HCT116 (cell line): ENCODE measurements around the gene C1QTNF9B. TPM values are rescaled to one million over a fixed set of nuclear protein-coding genes. Genes with fewer than 3 reads are reported as not detected.

Experiments used
- ATAC-seq: fragments of 200-7000 bp; cut with Tn5 transposase; 2 replicates; pipeline ENCODE4 v1.9.1; 2020; ENCODE audit warnings: mild to moderate bottlenecking, moderate library complexity
- BruUV-seq: library from RNA; stranded (reverse); fragments of 400-500 nt; replicated peaks from 2 replicates; lab custom pipeline; 2021; lab: Mats Ljungman, UMichigan
- CTCF ChIA-PET: fragments of 300-600 bp; sonication (Branson Sonifier 250); formaldehyde crosslinking; loops from one replicate; lab custom pipeline; 2021; ENCODE audit warnings: antibody characterized with exemption; lab: Charles Lee
- POLR2A ChIA-PET: fragments of 300-600, 350-600 bp; sonication (Branson Sonifier 250); formaldehyde crosslinking; loops from one replicate; lab custom pipeline; 2021; ENCODE audit warnings: antibody characterized with exemption; lab: Charles Lee
- RAD21 ChIA-PET, 2 experiments: fragments of 300-600 bp; sonication (Branson Sonifier 250); formaldehyde crosslinking; loops; one replicate each; lab custom pipeline; 2023; ENCODE audit warnings: low total read pairs in 2 of 2; ENCODE audit not compliant: uncharacterized antibody in 2 of 2, unreplicated experiment in 2 of 2, low non-redundant PET in 1 of 2; lab: Charles Lee
- DNase-seq: peaks from one replicate; pipeline ENCODE4 v3.0.0-alpha.2; 2010; ENCODE audit warnings: low read depth, low spot score
- H2AFZ ChIP-seq: fragments of 200-600 bp; shearing (Covaris generic), sonication (generic); 2 replicates; pipeline ENCODE4 v1.6.1; 2017; ENCODE audit warnings: low read depth, mixed run types, mixed read lengths, antibody characterized with exemption, low read length; ENCODE audit not compliant: poor library complexity, severe bottlenecking
- H3K27ac ChIP-seq: 2 replicates; pipeline ENCODE4 v1.5.1; 2012; ENCODE audit warnings: low read depth, low read length
- H3K27me3 ChIP-seq: fragments of 200-600 bp; sonication (generic); 2 replicates; pipeline ENCODE4 v1.6.1; 2016; ENCODE audit warnings: mixed run types, low read length, mixed read lengths; ENCODE audit not compliant: insufficient read depth
- H3K36me3 ChIP-seq, 2 experiments: fragments of 200-500 bp in 1 of 2; fragments of 200-600 bp in 1 of 2; sonication (Bioruptor generic) in 1 of 2; sonication (generic) in 1 of 2; 2 replicates each; pipeline versions ENCODE4 v1.5.1 to v1.6.1; 2014 to 2016; ENCODE audit warnings: low read length in 2 of 2, inconsistent platforms in 1 of 2, mixed read lengths in 1 of 2, mixed run types in 1 of 2; ENCODE audit not compliant: insufficient read depth in 2 of 2, control insufficient read depth in 1 of 2
- H3K4me1 ChIP-seq, 2 experiments: fragments of 200-600 bp in 1 of 2; sonication (generic) in 1 of 2; 2 replicates each; pipeline versions ENCODE4 v1.5.1 to v1.6.1; 2012 to 2017; ENCODE audit warnings: low read length in 2 of 2, inconsistent platforms in 1 of 2, mild to moderate bottlenecking in 1 of 2, mixed read lengths in 1 of 2, mixed run types in 1 of 2, moderate library complexity in 1 of 2; ENCODE audit not compliant: insufficient read depth in 2 of 2, control insufficient read depth in 1 of 2
- H3K4me2 ChIP-seq: fragments of 200-600 bp; sonication (generic); 2 replicates; pipeline ENCODE4 v1.6.1; 2017; ENCODE audit warnings: mixed run types, low read length, mixed read lengths
- H3K4me3 ChIP-seq, 2 experiments: fragments of 200-600 bp in 1 of 2; sonication (generic) in 1 of 2; replicated peaks in 1 of 2; 2 replicates each; pipeline ENCODE4 v1.5.1; 2011 to 2016; ENCODE audit warnings: low read length in 2 of 2, control low read depth in 1 of 2, low read depth in 1 of 2, mild to moderate bottlenecking in 1 of 2, mixed read lengths in 1 of 2, mixed run types in 1 of 2
- H3K79me2 ChIP-seq: fragments of 200-600 bp; sonication (generic); 2 replicates; pipeline ENCODE4 v1.6.1; 2017; ENCODE audit warnings: mild to moderate bottlenecking, mixed run types, low read length, moderate library complexity, mixed read lengths; ENCODE audit not compliant: insufficient read depth
- H3K9ac ChIP-seq: fragments of 200-600 bp; sonication (generic); 2 replicates; pipeline ENCODE4 v1.6.1; 2016; ENCODE audit warnings: low read length, mixed read lengths
- H3K9me2 ChIP-seq: fragments of 200-600 bp; sonication (generic), shearing (Covaris generic); 2 replicates; pipeline ENCODE4 v1.6.1; 2017; ENCODE audit warnings: mixed run types, mild to moderate bottlenecking, moderate library complexity; ENCODE audit not compliant: insufficient read depth
- H3K9me3 ChIP-seq, 2 experiments: fragments of 200-500 bp in 1 of 2; fragments of 200-600 bp in 1 of 2; sonication (Bioruptor generic) in 1 of 2; sonication (generic) in 1 of 2; 2 replicates each; pipeline ENCODE4 v1.6.1; 2014 to 2017; ENCODE audit warnings: low read length in 2 of 2, mixed read lengths in 2 of 2, inconsistent platforms in 1 of 2, low read depth in 1 of 2, mild to moderate bottlenecking in 1 of 2, mixed run types in 1 of 2, moderate library complexity in 1 of 2; ENCODE audit not compliant: control insufficient read depth in 1 of 2, insufficient read depth in 1 of 2
- H4K20me1 ChIP-seq: fragments of 200-600 bp; sonication (generic), shearing (Covaris generic); 2 replicates; pipeline ENCODE4 v1.6.1; 2017; ENCODE audit warnings: mixed run types, mild to moderate bottlenecking, moderate library complexity; ENCODE audit not compliant: insufficient read depth
- CBX3 ChIP-seq: IDR thresholded peaks from 2 replicates; pipeline ENCODE4 v1.6.1; 2012; ENCODE audit warnings: low read depth
- CTCF ChIP-seq, 3 experiments: fragments of 200-600 bp in 1 of 3; sonication (generic) in 1 of 3; IDR thresholded peaks in 2 of 3; conservative IDR thresholded peaks in 1 of 3; 2 replicates each; pipeline ENCODE4 v1.5.1; 2012 to 2017; ENCODE audit warnings: low read depth in 2 of 3, low read length in 2 of 3, antibody characterized with exemption in 1 of 3, borderline replicate concordance in 1 of 3, control low read depth in 1 of 3, mild to moderate bottlenecking in 1 of 3, mixed read lengths in 1 of 3, mixed run types in 1 of 3, moderate library complexity in 1 of 3; ENCODE audit not compliant: insufficient read depth in 1 of 3
- EGR1 ChIP-seq: IDR thresholded peaks from 2 replicates; pipeline ENCODE4 v1.6.1; 2012; ENCODE audit warnings: low read depth
- ELF1 ChIP-seq: IDR thresholded peaks from 2 replicates; pipeline ENCODE4 v1.6.1; 2012; ENCODE audit warnings: low read depth, borderline replicate concordance
- EZH2 ChIP-seq: fragments of 200-600 bp; sonication (generic); IDR thresholded peaks from 2 replicates; pipeline ENCODE4 v1.6.1; 2017; ENCODE audit warnings: antibody characterized with exemption, mixed run types
- FOSL1 ChIP-seq: IDR thresholded peaks from 2 replicates; pipeline ENCODE4 v1.6.1; 2012; ENCODE audit warnings: low read depth
- JUND ChIP-seq: IDR thresholded peaks from 2 replicates; pipeline ENCODE4 v1.6.1; 2012
- POLR2AphosphoS5 ChIP-seq: IDR thresholded peaks from 2 replicates; pipeline ENCODE4 v1.6.1; 2011; ENCODE audit warnings: mild to moderate bottlenecking, low read depth, low read length, moderate library complexity
- RAD21 ChIP-seq: IDR thresholded peaks from 2 replicates; pipeline ENCODE4 v1.6.1; 2012; ENCODE audit warnings: low read depth, mild to moderate bottlenecking
- SIN3A ChIP-seq: IDR thresholded peaks from 2 replicates; pipeline ENCODE4 v1.6.1; 2012; ENCODE audit warnings: low read depth
- SP1 ChIP-seq: IDR thresholded peaks from 2 replicates; pipeline ENCODE4 v1.6.1; 2012; ENCODE audit warnings: low read depth
- SRF ChIP-seq: IDR thresholded peaks from 2 replicates; pipeline ENCODE4 v1.6.1; 2012; ENCODE audit warnings: low read depth
- ZBTB33 ChIP-seq: IDR thresholded peaks from 2 replicates; pipeline ENCODE4 v1.6.1; 2011; ENCODE audit warnings: mild to moderate bottlenecking, low read length, moderate library complexity; ENCODE audit not compliant: insufficient replicate concordance; ENCODE audit errors: extremely low read depth
- ZFX ChIP-seq: fragments of 450-650 bp; IDR thresholded peaks from 2 replicates; pipeline ENCODE4 v1.6.1; 2017
- ZNF274 ChIP-seq: fragments of 200-500 bp; sonication (Bioruptor generic); IDR thresholded peaks from 2 replicates; pipeline ENCODE4 v1.6.1; 2014; ENCODE audit warnings: mild to moderate bottlenecking, low read depth, low read length, inconsistent platforms
- intact Hi-C: fragments of 100-400 bp; cut with micrococcal nuclease; formaldehyde crosslinking; loops from 2 replicates; pipeline ENCODE4 v1.10.0; 2022
- total RNA-seq: library from RNA; stranded (reverse); gene quantifications from one replicate; pipeline ENCODE4 v1.2.1, GENCODE V29; 2021; ENCODE audit not compliant: unreplicated experiment

Gene C1QTNF9B
- total RNA-seq, 1 experiment from 2014 or later: not detected

GRCh38 chr13:23865906-23866305 lies 31.4 kb downstream of the C1QTNF9B start:
- Histone ChIP-seq H3K9me3 (no peaks in the 10 kb centered on the region), H3K79me2 (no peaks in the 10 kb centered on the region), H2AFZ (no peak overlapping the region), H3K4me2 (no peak overlapping the region), H3K27ac (no peak overlapping the region), H3K4me1 (0 out of 4 replicates have a peak, but pooled peaks cover 0 to 2% of the 10 kb centered on the region in 2 experiments), H4K20me1 (no peaks in the 10 kb centered on the region), H3K36me3 (no peaks in the 10 kb centered on the region; a peak in 1 of 4 replicates), H3K9ac (no peak overlapping the region), H3K4me3 (no peak overlapping the region), H3K9me2 (no peaks in the 10 kb centered on the region), H3K27me3 (no peaks in the 10 kb centered on the region)
- DNase-seq: no peak
- TF ChIP-seq SRF: no peak
- TF ChIP-seq ZFX: no peak
- TF ChIP-seq CBX3: no peak
- no peak for TF ChIP-seq SP1
- no peak for TF ChIP-seq EZH2
- no peak for TF ChIP-seq RAD21
- no peak for TF ChIP-seq EGR1
- no peak for TF ChIP-seq SIN3A
- TF ChIP-seq POLR2AphosphoS5: no peak
- no peak for TF ChIP-seq FOSL1
- TF ChIP-seq ELF1: no peak
- no peak for TF ChIP-seq ZNF274
- TF ChIP-seq JUND: no peak
- ChIA-PET CTCF (no interaction called here), POLR2A (no interaction called here), RAD21 (no interaction called here)
- intact Hi-C loops: no loop called here
- ATAC-seq: no peak
- BruUV-seq: no TSS peak

- POLR2A ChIA-PET: no interaction called here
- no peaks in the 10 kb centered on the region for H3K79me2 ChIP-seq
- BruUV-seq: no TSS peak
- CTCF ChIA-PET: no interaction called here
- no peaks in the 10 kb centered on the region; a peak in 1 of 4 replicates for H3K36me3 ChIP-seq
- TF ChIP-seq CTCF (IDR thresholded peaks at IDR 0.05 in 2 of 3, conservative IDR thresholded peaks at IDR 0.05 in 1 of 3; ENCODE audit: borderline replicate concordance in 1 of 3, insufficient read depth in 1 of 3, low read depth in 2 of 3, low read length in 2 of 3) (no peak), ZBTB33 (no peak), POLR2AphosphoS5 (no peak), ZNF274 (no peak), EGR1 (no peak)
- H3K9me2 ChIP-seq: no peaks in the 10 kb centered on the region
- no peaks in the 10 kb centered on the region for H3K27me3 ChIP-seq
- no peak for ATAC-seq
- no peak overlapping the region for H3K9ac ChIP-seq
- no peaks in the 10 kb centered on the region for H3K4me1 ChIP-seq
- H3K9me3 ChIP-seq: no peaks in the 10 kb centered on the region
- intact Hi-C loops: no loop called here
- H4K20me1 ChIP-seq: no peaks in the 10 kb centered on the region
- H3K27ac ChIP-seq: no peak overlapping the region
- RAD21 ChIA-PET: no interaction called here
- no peak for DNase-seq
- no peak overlapping the region for H3K4me2 ChIP-seq
- H2AFZ ChIP-seq: no peak overlapping the region
- H3K4me3 ChIP-seq: no peak overlapping the region
Observed at GRCh38 chr13:23865026-23865425, 32.3 kb downstream of the C1QTNF9B start.
